Measurements from ENCODE around the gene PPP1R9A. TPM values are rescaled to one million over a fixed set of nuclear protein-coding genes. Genes with fewer than 3 reads are reported as not detected.

PPP1R9A gene
- total and polyA plus RNA-seq, 4 donors: 2.2 to 59.1 (median 14.6) TPM

- Histone ChIP-seq H3K9me3 (ENCODE audit: control insufficient read depth in 4 of 4, insufficient read depth in 3 of 4, low read length in 3 of 4) (no peaks in the 10 kb centered on the region), H3K4me1 (ENCODE audit: control insufficient read depth in 5 of 5, insufficient read depth in 5 of 5, low read length in 5 of 5) (peaks cover 2 to 9% (median 6%) of the 10 kb centered on the region in 5 donors), H3K27ac (ENCODE audit: low read depth in 1 of 2, low read length in 1 of 2) (peak overlapping the region in 1 of 2 donors; percentile 18), H3K9ac (ENCODE audit: insufficient read depth in 1 of 2, low read length in 2 of 2) (no peak overlapping the region), H3K27me3 (ENCODE audit: control insufficient read depth in 3 of 3, insufficient read depth in 3 of 3, low read length in 2 of 3) (no peaks in the 10 kb centered on the region), H3K36me3 (ENCODE audit: control insufficient read depth in 4 of 4, insufficient read depth in 4 of 4, low read length in 4 of 4) (no peaks in the 10 kb centered on the region), H3K4me3 (no peak overlapping the region)
- no peak for TF ChIP-seq CTCF (IDR thresholded peaks at IDR 0.05; ENCODE audit: control extremely low read depth, extremely low read depth)
- 68 to 80% methylated on average over 5 of the region's 5 CpGs for WGBS, 2 donors
- ATAC-seq (ENCODE audit: insufficient read depth, low FRiP score) (peak; percentile 48), DNase-seq (peak in 2 of 3 donors; percentile 27 to 60)
Observed at GRCh38 chr7:95001815-95002561, 94.6 kb downstream of the PPP1R9A start.

GRCh38 chr7:95002775-95003174 is 95.4 kb downstream of the PPP1R9A start:
- 71 to 74% methylated on average over 1 of the region's 1 CpG for WGBS, 2 donors

GRCh38 chr7:95004618-95005247 is 97.3 kb downstream of the PPP1R9A start:
- DNase-seq (peak in 1 of 3 donors; percentile 18), ATAC-seq (ENCODE audit: insufficient read depth, low FRiP score) (no peak)
- Histone ChIP-seq H3K9me3 (ENCODE audit: control insufficient read depth in 4 of 4, insufficient read depth in 3 of 4, low read length in 3 of 4) (no peaks in the 10 kb centered on the region), H3K4me1 (ENCODE audit: control insufficient read depth in 5 of 5, insufficient read depth in 5 of 5, low read length in 5 of 5) (no peaks in the 10 kb centered on the region), H3K27ac (ENCODE audit: low read depth in 1 of 2, low read length in 1 of 2) (no peak overlapping the region), H3K36me3 (ENCODE audit: control insufficient read depth in 4 of 4, insufficient read depth in 4 of 4, low read length in 4 of 4) (no peaks in the 10 kb centered on the region), H3K4me3 (no peak overlapping the region), H3K27me3 (ENCODE audit: control insufficient read depth in 3 of 3, insufficient read depth in 3 of 3, low read length in 2 of 3) (no peaks in the 10 kb centered on the region), H3K9ac (ENCODE audit: insufficient read depth in 1 of 2, low read length in 2 of 2) (no peak overlapping the region)
- 67 to 78% methylated on average over 6 of the region's 6 CpGs for whole genome bisulfite sequencing, 2 donors
- no peak for TF ChIP-seq CTCF (IDR thresholded peaks at IDR 0.05; ENCODE audit: control extremely low read depth, extremely low read depth)

More at GRCh38 chr7:95002775-95003174, 95.4 kb downstream of the PPP1R9A start:
- ATAC-seq (ENCODE audit: insufficient read depth, low FRiP score) (no peak), DNase-seq (no peak)
- Histone ChIP-seq H3K27ac (ENCODE audit: low read depth in 1 of 2, low read length in 1 of 2) (peak overlapping the region in 1 of 2 donors; percentile 76), H3K27me3 (ENCODE audit: control insufficient read depth in 3 of 3, insufficient read depth in 3 of 3, low read length in 2 of 3) (no peaks in the 10 kb centered on the region), H3K36me3 (ENCODE audit: control insufficient read depth in 4 of 4, insufficient read depth in 4 of 4, low read length in 4 of 4) (no peaks in the 10 kb centered on the region), H3K4me1 (ENCODE audit: control insufficient read depth in 5 of 5, insufficient read depth in 5 of 5, low read length in 5 of 5) (peaks cover 0 to 9% (median 6%) of the 10 kb centered on the region in 5 donors), H3K9ac (ENCODE audit: insufficient read depth in 1 of 2, low read length in 2 of 2) (no peak overlapping the region), H3K9me3 (ENCODE audit: control insufficient read depth in 4 of 4, insufficient read depth in 3 of 4, low read length in 3 of 4) (no peaks in the 10 kb centered on the region), H3K4me3 (no peak overlapping the region)
- no peak for TF ChIP-seq CTCF (IDR thresholded peaks at IDR 0.05; ENCODE audit: control extremely low read depth, extremely low read depth)

All from lung (tissue), 12 donors.